ENCODE data around the gene EXOC8. TPM values are rescaled to one million over a fixed set of nuclear protein-coding genes. Genes with fewer than 3 reads are reported as not detected.

EXOC8 gene
- total RNA-seq, 2 donors from 2014 or later = 17.2 to 19.2 TPM

Other genes with a start within 250 kb of the EXOC8 start
- gene TRIM67, start 175.8 kb downstream of the EXOC8 start, total RNA-seq = under 1 TPM in 1 of 2 donors, not detected in 1; 0.12 TPM
- gene GNPAT, start 96.6 kb downstream of the EXOC8 start, total RNA-seq = 10 to 100 TPM; 55.0 to 60.1 TPM
- gene SPRTN, start 441 bp upstream of the EXOC8 start, total RNA-seq = 10 to 100 TPM in 1 of 2 donors, 1 to 10 TPM in 1; 9.6 to 10.4 TPM
- gene EGLN1, start 84.4 kb upstream of the EXOC8 start, total RNA-seq = 10 to 100 TPM; 13.8 to 18.5 TPM
- 10 to 100 TPM; 37.4 to 39.2 TPM for gene TSNAX, start 190.8 kb upstream of the EXOC8 start, total RNA-seq

Measured in activated T-cell treated with anti-CD3 and anti-CD28 coated beads, Interleukin-2, amount 50 U/mL, for 72 hours (primary cell).